Stimulated activated CD8-positive, alpha-beta memory T cell treated with anti-CD3 and anti-CD28 coated beads, Interleukin-2, amount 100 ng/mL, for 48 hours (primary cell): Measurements from ENCODE around the gene CD320.

Experiments used
- DNase-seq, 2 donors: peaks; one replicate each; pipeline ENCODE4 v3.0.0-alpha.2; 2020; ENCODE audit warnings: low read depth in 2 of 2

Gene CD320

DNA sequence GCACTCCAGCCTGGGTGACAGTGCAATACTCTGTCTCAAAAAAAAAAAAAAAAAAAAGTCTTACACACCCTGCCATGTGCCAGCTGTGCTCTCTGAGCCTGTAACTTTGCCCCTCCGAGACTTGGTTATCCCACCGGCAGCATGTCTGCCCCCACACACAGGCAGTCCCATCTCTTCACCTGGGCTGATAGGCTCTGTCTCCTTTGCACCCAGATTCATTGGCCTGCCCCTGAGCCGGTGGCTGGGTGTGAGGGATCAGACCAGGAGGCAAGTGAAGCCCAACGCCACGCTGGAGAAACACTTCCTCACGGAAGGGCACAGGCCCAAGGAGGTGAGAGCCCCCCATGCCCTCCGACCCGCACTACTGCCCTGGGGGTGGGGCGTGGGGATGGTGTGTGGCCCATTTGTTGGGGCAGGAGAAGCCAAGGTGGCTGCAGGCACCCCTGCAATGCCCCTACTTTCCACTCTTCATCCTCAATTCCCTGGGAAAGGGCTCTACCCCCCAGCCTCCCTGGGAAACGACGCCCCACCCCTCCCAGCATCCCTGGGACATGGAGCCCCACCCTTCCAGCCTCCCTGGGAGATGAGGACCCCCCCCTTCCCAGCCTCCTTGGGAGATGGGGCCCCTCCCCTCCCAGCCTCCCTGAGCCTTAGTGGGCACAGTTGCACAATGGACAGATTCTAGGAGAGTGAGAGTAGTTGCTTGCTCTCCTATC is 53.7 kb downstream of the CD320 start:
- no peak for DNase-seq

DNA sequence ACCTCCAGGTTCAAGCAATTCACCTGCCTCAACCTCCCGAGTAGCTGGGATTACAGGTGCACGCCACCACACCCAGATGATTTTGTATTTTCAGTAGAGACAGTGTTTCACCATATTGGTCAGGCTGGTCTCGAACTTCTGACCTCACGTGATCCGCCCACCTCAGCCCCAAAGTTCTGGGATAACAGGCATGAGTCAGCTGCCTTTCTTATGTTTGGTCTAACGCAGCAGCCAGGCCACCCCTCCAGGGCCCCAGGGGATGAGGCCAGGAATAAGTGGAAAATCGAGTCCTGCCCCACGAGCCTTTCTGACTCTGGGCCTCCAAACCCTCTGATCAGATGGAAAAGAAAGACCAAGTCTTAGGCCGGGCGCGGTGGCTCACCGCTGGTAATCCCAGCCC is 54.5 kb downstream of the CD320 start:
- DNase-seq: no peak

DNA sequence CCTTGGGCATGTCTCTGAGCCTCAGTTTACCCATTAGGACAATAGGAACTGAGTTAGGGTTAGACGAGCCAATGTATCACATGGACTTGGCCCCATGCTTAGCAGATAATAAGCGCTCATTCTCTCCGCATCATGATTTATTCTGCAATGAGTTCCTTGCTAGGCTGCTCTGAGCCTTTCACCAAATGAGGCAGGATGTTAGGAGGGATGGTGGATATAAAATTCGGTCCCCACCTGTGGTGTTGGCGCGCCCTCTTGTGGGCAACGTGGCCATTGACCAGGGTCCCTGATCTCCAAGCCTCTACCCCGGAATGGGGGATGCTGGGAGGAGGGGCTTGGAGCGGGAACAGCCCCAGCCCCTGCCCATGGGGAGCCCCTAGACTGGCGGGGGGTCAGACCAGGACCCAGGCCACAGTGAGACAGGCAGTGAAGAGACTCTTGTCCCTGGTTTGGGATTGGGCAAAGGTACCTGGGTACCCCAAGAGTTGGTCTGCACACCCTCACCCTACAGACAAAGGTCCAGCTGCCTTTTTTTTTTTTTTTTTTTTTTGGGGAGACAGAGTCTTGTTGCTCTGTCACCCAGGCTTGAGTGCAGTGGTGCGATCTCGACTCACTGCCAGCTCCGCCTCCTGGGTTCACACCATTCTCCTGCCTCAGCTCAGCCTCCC is 55.1 kb downstream of the CD320 start:
- peak; percentile 72 to 75 for DNase-seq
